SK-N-SH (cell line): ENCODE results near the gene SPATA31D3. TPM values are rescaled to one million over a fixed set of nuclear protein-coding genes. Genes with fewer than 3 reads are reported as not detected.

Experiments used
- CTCF ChIA-PET: fragments of 300-600, 350-600 bp; formaldehyde crosslinking; extraction: SDS; loops from one replicate; lab custom pipeline; 2021; lab: Yijun Ruan, JAX
- POLR2A ChIA-PET: fragments of 350-600 bp; sonication (Branson Sonifier 250); formaldehyde crosslinking; extraction: SDS; loops from one replicate; lab custom pipeline; 2020; ENCODE audit warnings: antibody characterized with exemption, inconsistent platforms; lab: Yijun Ruan, JAX
- DNase-seq: peaks from one replicate; pipeline ENCODE4 v3.0.0; 2012
- H2AFZ ChIP-seq: fragments of 200-600 bp; sonication (generic); 2 replicates; pipeline ENCODE4 v1.8.1; 2016; ENCODE audit warnings: antibody characterized with exemption, mild to moderate bottlenecking, low read depth
- H3F3A ChIP-seq: fragments of 200-600 bp; sonication (generic); replicated peaks from 2 replicates; pipeline ENCODE3; 2016; ENCODE audit warnings: antibody characterized with exemption, mild to moderate bottlenecking; ENCODE audit not compliant: insufficient read depth
- H3K27ac ChIP-seq, 2 experiments: fragments of 200-500 bp in 1 of 2; fragments of 200-600 bp in 1 of 2; sonication (Bioruptor generic) in 1 of 2; sonication (generic), shearing (Covaris generic) in 1 of 2; 2 replicates each; pipeline versions ENCODE4 v1.5.1 to v1.6.1; 2014 to 2016; ENCODE audit warnings: low read depth in 2 of 2, inconsistent platforms in 1 of 2, low read length in 1 of 2, mild to moderate bottlenecking in 1 of 2, mixed read lengths in 1 of 2
- H3K27me3 ChIP-seq: fragments of 200-600 bp; sonication (generic), shearing (Covaris generic); 2 replicates; pipeline ENCODE4 v1.6.1; 2016; ENCODE audit warnings: mixed run types; ENCODE audit not compliant: insufficient read depth
- H3K36me3 ChIP-seq, 2 experiments: fragments of 200-500 bp in 1 of 2; fragments of 200-600 bp in 1 of 2; sonication (Bioruptor generic) in 1 of 2; sonication (generic) in 1 of 2; replicated peaks in 1 of 2; 2 replicates each; pipeline versions ENCODE3 to v1.5.1; 2014 to 2016; ENCODE audit warnings: low read length in 1 of 2, mild to moderate bottlenecking in 1 of 2; ENCODE audit not compliant: insufficient read depth in 2 of 2, control insufficient read depth in 1 of 2
- H3K4me1 ChIP-seq, 2 experiments: fragments of 200-500 bp in 1 of 2; fragments of 200-600 bp in 1 of 2; sonication (Bioruptor generic) in 1 of 2; sonication (generic), shearing (Covaris generic) in 1 of 2; 2 replicates each; pipeline versions ENCODE4 v1.5.1 to v1.6.1; 2014 to 2016; ENCODE audit warnings: low read depth in 1 of 2, low read length in 1 of 2, mixed run types in 1 of 2; ENCODE audit not compliant: insufficient read depth in 2 of 2, control insufficient read depth in 1 of 2
- H3K4me2 ChIP-seq: fragments of 200-600 bp; sonication (generic), shearing (Covaris generic); 2 replicates; pipeline ENCODE4 v1.6.1; 2017; ENCODE audit warnings: mixed run types
- H3K4me3 ChIP-seq, 2 experiments: fragments of 200-500 bp in 1 of 2; fragments of 200-600 bp in 1 of 2; sonication (Bioruptor generic) in 1 of 2; sonication (generic), shearing (Covaris generic) in 1 of 2; 2 replicates each; pipeline versions ENCODE4 v1.5.1 to v1.8.1; 2014 to 2016; ENCODE audit warnings: low read depth in 2 of 2, inconsistent platforms in 1 of 2, low read length in 1 of 2, mild to moderate bottlenecking in 1 of 2, mixed read lengths in 1 of 2, moderate library complexity in 1 of 2
- H3K79me2 ChIP-seq: fragments of 200-600 bp; sonication (generic); 2 replicates; pipeline ENCODE4 v1.8.1; 2017; ENCODE audit warnings: mild to moderate bottlenecking; ENCODE audit not compliant: insufficient read depth
- H3K9ac ChIP-seq: fragments of 200-600 bp; sonication (generic); 2 replicates; pipeline ENCODE4 v1.6.1; 2017; ENCODE audit warnings: mixed run types
- H3K9me2 ChIP-seq: fragments of 200-600 bp; sonication (generic); 2 replicates; pipeline ENCODE4 v1.6.1; 2017; ENCODE audit warnings: mixed run types
- H3K9me3 ChIP-seq: fragments of 200-600 bp; sonication (generic); 2 replicates; pipeline ENCODE4 v1.6.1; 2017; ENCODE audit warnings: mixed run types, mild to moderate bottlenecking, moderate library complexity
- H4K20me1 ChIP-seq: fragments of 200-600 bp; sonication (generic); 2 replicates; pipeline ENCODE4 v1.6.1; 2017; ENCODE audit warnings: mild to moderate bottlenecking, mixed run types; ENCODE audit not compliant: insufficient read depth
- CHD2 ChIP-seq: fragments of 150-350 bp; IDR thresholded peaks from 2 replicates; pipeline ENCODE4 v1.6.1; 2018; ENCODE audit warnings: low read length; ENCODE audit not compliant: partially characterized antibody
- EZH2phosphoT487 ChIP-seq: fragments of 200-600 bp; sonication (generic); IDR thresholded peaks from 2 replicates; pipeline ENCODE4 v1.6.1; 2017; ENCODE audit warnings: low read depth, mixed run types, mild to moderate bottlenecking, antibody characterized with exemption, moderate library complexity, borderline replicate concordance
- FOXJ3 ChIP-seq: sonication (generic); formaldehyde crosslinking; IDR thresholded peaks from 2 replicates; pipeline ENCODE4 v1.5.1; 2020; ENCODE audit warnings: mild to moderate bottlenecking, missing genetic modification reagents
- FOXM1 ChIP-seq: IDR thresholded peaks from 2 replicates; pipeline ENCODE4 v1.4.0; 2012; ENCODE audit warnings: low read depth, mild to moderate bottlenecking
- MAX ChIP-seq: IDR thresholded peaks from 2 replicates; pipeline ENCODE4 v1.4.0; 2012; ENCODE audit warnings: low read depth
- MEF2A ChIP-seq: IDR thresholded peaks from 2 replicates; pipeline ENCODE4 v1.4.0; 2012; ENCODE audit warnings: low read depth, borderline replicate concordance
- NRF1 ChIP-seq: IDR thresholded peaks from 2 replicates; pipeline ENCODE4 v1.6.1; 2012; ENCODE audit warnings: low read depth, mild to moderate bottlenecking, low read length
- POLR2AphosphoS5 ChIP-seq: IDR thresholded peaks from 2 replicates; pipeline ENCODE4 v1.6.1; 2012; ENCODE audit warnings: low read depth, low read length
- RCOR1 ChIP-seq: fragments of 150-350 bp; IDR thresholded peaks from 2 replicates; pipeline ENCODE4 v1.6.1; 2017; ENCODE audit warnings: antibody characterized with exemption, low read length
- REST ChIP-seq: IDR thresholded peaks from 2 replicates; pipeline ENCODE4 v1.6.1; 2012; ENCODE audit warnings: mild to moderate bottlenecking, low read depth, low read length, moderate library complexity
- RFX5 ChIP-seq: IDR thresholded peaks from 2 replicates; pipeline ENCODE4 v1.6.1; 2012; ENCODE audit warnings: mild to moderate bottlenecking, improper control_type of control experiment, low read length
- SIN3A ChIP-seq: IDR thresholded peaks from 2 replicates; pipeline ENCODE4 v1.6.1; 2012; ENCODE audit warnings: low read depth, mild to moderate bottlenecking, low read length, moderate library complexity, borderline replicate concordance
- TAF1 ChIP-seq: IDR thresholded peaks from 2 replicates; pipeline ENCODE4 v1.6.1; 2012; ENCODE audit warnings: low read depth, mild to moderate bottlenecking, low read length, moderate library complexity, borderline replicate concordance
- TCF12 ChIP-seq: IDR thresholded peaks from 2 replicates; pipeline ENCODE4 v1.4.0; 2012
- TEAD4 ChIP-seq: IDR thresholded peaks from 2 replicates; pipeline ENCODE4 v1.4.0; 2012; ENCODE audit warnings: mild to moderate bottlenecking, borderline replicate concordance; ENCODE audit not compliant: insufficient read depth
- USF2 ChIP-seq: fragments of 150-350 bp; IDR thresholded peaks from 2 replicates; pipeline ENCODE4 v1.6.1; 2017; ENCODE audit warnings: antibody characterized with exemption, low read length, low read depth, borderline replicate concordance
- YY1 ChIP-seq: IDR thresholded peaks from 2 replicates; pipeline ENCODE4 v1.4.0; 2012; ENCODE audit warnings: low read depth, mild to moderate bottlenecking
- WGBS: methylation state at CpG from one replicate; pipeline ENCODE4 v1.1.6; 2017; ENCODE audit warnings: low lambda C conversion rate; 5-methylcytosine and 5-hydroxymethylcytosine counted together
- polyA plus RNA-seq, 3 experiments: library from polyadenylated mRNA; depleted of rRNA; stranded (reverse); fragments of >200 nt; gene quantifications; 2 replicates each; pipeline ENCODE4 v1.2.3, GENCODE V29; 2012
- TF ChIP-seq, protein P1 (sequence below): fragments of 150-350 bp; IDR thresholded peaks from 2 replicates; pipeline ENCODE4 v1.6.1; 2016; ENCODE audit warnings: mild to moderate bottlenecking, low read depth, low read length
- TF ChIP-seq, protein P2 (sequence below): IDR thresholded peaks from 2 replicates; pipeline ENCODE4; 2012
- TF ChIP-seq, protein P3 (sequence below): IDR thresholded peaks from 2 replicates; pipeline ENCODE4 v1.4.0; 2012; ENCODE audit warnings: low read depth, borderline replicate concordance

Gene SPATA31D3
- polyA plus RNA-seq, 1 of the 3 experiments (the other 2 are of a cell fraction), result not detected

DNA sequence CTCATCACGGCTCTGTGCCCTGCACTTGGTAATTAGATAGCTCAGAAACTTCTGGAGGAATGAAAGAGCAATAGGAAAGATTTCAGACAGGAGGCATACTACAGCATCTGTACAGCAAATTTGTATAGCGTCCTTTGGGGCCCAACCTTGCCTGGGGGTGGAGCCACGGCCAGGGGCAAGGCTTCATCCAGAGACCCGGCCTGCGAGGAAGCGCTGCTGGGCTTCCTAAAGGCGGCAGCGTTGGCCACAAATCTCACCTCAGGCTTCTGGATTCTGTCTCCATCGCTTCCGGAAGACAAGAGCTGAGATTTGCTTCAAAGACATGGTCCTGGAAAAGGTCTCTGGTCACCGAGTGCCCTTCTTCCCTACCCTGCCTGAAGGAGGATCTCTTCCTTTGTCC, 33.1 kb downstream of the SPATA31D3 start:
- Histone ChIP-seq H4K20me1 (no peaks in the 10 kb centered on the region), H3K9me3 (no peaks in the 10 kb centered on the region), H3K9me2 (no peaks in the 10 kb centered on the region), H3K36me3 (no peaks in the 10 kb centered on the region), H3K79me2 (no peaks in the 10 kb centered on the region), H3K27me3 (no peaks in the 10 kb centered on the region), H2AFZ (no peak overlapping the region), H3K4me1 (no peaks in the 10 kb centered on the region), H3K4me2 (no peak overlapping the region), H3K27ac (no peak overlapping the region), H3F3A (no peaks in the 10 kb centered on the region), H3K4me3 (no peak overlapping the region), H3K9ac (no peak overlapping the region)
- CTCF ChIA-PET, result no interaction called here
- POLR2A ChIA-PET, result no interaction called here
- TF ChIP-seq, protein P1, sequence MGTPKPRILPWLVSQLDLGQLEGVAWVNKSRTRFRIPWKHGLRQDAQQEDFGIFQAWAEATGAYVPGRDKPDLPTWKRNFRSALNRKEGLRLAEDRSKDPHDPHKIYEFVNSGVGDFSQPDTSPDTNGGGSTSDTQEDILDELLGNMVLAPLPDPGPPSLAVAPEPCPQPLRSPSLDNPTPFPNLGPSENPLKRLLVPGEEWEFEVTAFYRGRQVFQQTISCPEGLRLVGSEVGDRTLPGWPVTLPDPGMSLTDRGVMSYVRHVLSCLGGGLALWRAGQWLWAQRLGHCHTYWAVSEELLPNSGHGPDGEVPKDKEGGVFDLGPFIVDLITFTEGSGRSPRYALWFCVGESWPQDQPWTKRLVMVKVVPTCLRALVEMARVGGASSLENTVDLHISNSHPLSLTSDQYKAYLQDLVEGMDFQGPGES, result no peak
- no peak for TF ChIP-seq TEAD4
- TF ChIP-seq YY1, result no peak
- TF ChIP-seq POLR2AphosphoS5, result no peak
- no peak for TF ChIP-seq NRF1
- TF ChIP-seq RCOR1, result no peak
- no peak for TF ChIP-seq USF2
- TF ChIP-seq, protein P2, sequence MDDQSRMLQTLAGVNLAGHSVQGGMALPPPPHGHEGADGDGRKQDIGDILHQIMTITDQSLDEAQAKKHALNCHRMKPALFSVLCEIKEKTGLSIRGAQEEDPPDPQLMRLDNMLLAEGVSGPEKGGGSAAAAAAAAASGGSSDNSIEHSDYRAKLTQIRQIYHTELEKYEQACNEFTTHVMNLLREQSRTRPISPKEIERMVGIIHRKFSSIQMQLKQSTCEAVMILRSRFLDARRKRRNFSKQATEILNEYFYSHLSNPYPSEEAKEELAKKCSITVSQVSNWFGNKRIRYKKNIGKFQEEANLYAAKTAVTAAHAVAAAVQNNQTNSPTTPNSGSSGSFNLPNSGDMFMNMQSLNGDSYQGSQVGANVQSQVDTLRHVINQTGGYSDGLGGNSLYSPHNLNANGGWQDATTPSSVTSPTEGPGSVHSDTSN, result no peak
- no peak for TF ChIP-seq MEF2A
- TF ChIP-seq TCF12, result no peak
- no peak for TF ChIP-seq RFX5
- TF ChIP-seq TAF1, result no peak
- no peak for TF ChIP-seq FOXJ3 (CRISPR knock-in tag)
- no peak for TF ChIP-seq MAX
- TF ChIP-seq, protein P3, sequence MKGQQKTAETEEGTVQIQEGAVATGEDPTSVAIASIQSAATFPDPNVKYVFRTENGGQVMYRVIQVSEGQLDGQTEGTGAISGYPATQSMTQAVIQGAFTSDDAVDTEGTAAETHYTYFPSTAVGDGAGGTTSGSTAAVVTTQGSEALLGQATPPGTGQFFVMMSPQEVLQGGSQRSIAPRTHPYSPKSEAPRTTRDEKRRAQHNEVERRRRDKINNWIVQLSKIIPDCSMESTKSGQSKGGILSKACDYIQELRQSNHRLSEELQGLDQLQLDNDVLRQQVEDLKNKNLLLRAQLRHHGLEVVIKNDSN, result no peak
- TF ChIP-seq EZH2phosphoT487, result no peak
- TF ChIP-seq CHD2, result no peak
- no peak for TF ChIP-seq SIN3A
- no peak for TF ChIP-seq FOXM1
- no peak for TF ChIP-seq REST
- 80% methylated on average over 9 of the region's 11 CpGs for WGBS
- DNase-seq, result no peak
